H1 (cell line): ENCODE results near the gene STIL.

Experiments used
- ATF3 ChIP-seq: IDR thresholded peaks from 2 replicates; pipeline ENCODE4 v1.6.1; 2011; ENCODE audit warnings: low read depth, mild to moderate bottlenecking, low read length; ENCODE audit not compliant: insufficient read depth
- CEBPB ChIP-seq: IDR thresholded peaks from 2 replicates; pipeline ENCODE4 v1.6.1; 2012; ENCODE audit warnings: low read depth, low read length
- CTCF ChIP-seq, 3 experiments: IDR thresholded peaks; 1 replicate in 2 of 3; 2 replicates in 1 of 3; pipeline versions ENCODE4 v1.5.1 to v1.6.1; 2011; ENCODE audit warnings: low read length in 3 of 3, mild to moderate bottlenecking in 3 of 3, inconsistent platforms in 2 of 3, low read depth in 1 of 3, moderate library complexity in 1 of 3; ENCODE audit not compliant: insufficient read depth in 1 of 3; ENCODE audit errors: control extremely low read depth in 1 of 3
- KDM4A ChIP-seq: IDR thresholded peaks from one replicate; pipeline ENCODE4 v1.7.1; 2012; ENCODE audit warnings: low read depth, mild to moderate bottlenecking, moderate library complexity, low read length, inconsistent platforms; ENCODE audit not compliant: severe bottlenecking
- POLR2A ChIP-seq, 2 experiments: IDR thresholded peaks; 1 replicate in 1 of 2; 2 replicates in 1 of 2; pipeline ENCODE4 v1.6.1; 2011; ENCODE audit warnings: low read depth in 2 of 2, low read length in 2 of 2, mild to moderate bottlenecking in 2 of 2; ENCODE audit errors: control extremely low read depth in 1 of 2
- RAD21 ChIP-seq, 2 experiments: IDR thresholded peaks in 1 of 2; conservative IDR thresholded peaks in 1 of 2; 2 replicates each; pipeline ENCODE4 v1.6.1; 2011; ENCODE audit warnings: low read depth in 2 of 2, low read length in 2 of 2, improper control_type of control experiment in 1 of 2, inconsistent platforms in 1 of 2, mild to moderate bottlenecking in 1 of 2, moderate library complexity in 1 of 2
- SP2 ChIP-seq: IDR thresholded peaks from 2 replicates; pipeline ENCODE4 v1.6.1; 2012; ENCODE audit warnings: mild to moderate bottlenecking, low read length, inconsistent platforms

- TF ChIP-seq CTCF (IDR thresholded peaks at IDR 0.05; ENCODE audit: control extremely low read depth in 1 of 3, insufficient read depth in 1 of 3, low read depth in 1 of 3, low read length in 3 of 3): no peak
- TF ChIP-seq ATF3: no peak
- TF ChIP-seq POLR2A (IDR thresholded peaks at IDR 0.05; ENCODE audit: control extremely low read depth in 1 of 2, low read depth in 2 of 2, low read length in 2 of 2): no peak
- TF ChIP-seq SP2: no peak
- TF ChIP-seq CEBPB: no peak
- no peak for TF ChIP-seq KDM4A
- TF ChIP-seq RAD21 (IDR thresholded peaks at IDR 0.05 in 1 of 2, conservative IDR thresholded peaks at IDR 0.05 in 1 of 2; ENCODE audit: low read depth in 2 of 2, low read length in 2 of 2): no peak
Observed at GRCh38 chr1:47334765-47335435, 21.0 kb upstream of the STIL start.
